Effector memory CD4-positive, alpha-beta T cell (primary cell): Measurements from ENCODE around the gene UPP2.

Source experiments
- DNase-seq, 3 donors: peaks; one replicate each; pipeline ENCODE4 v3.0.0-alpha.2; 2020
- H3K27ac ChIP-seq: 2 replicates; pipeline ENCODE4 v1.7.0; 2013; ENCODE audit warnings: mild to moderate bottlenecking, low read length, moderate library complexity; ENCODE audit not compliant: insufficient read depth, poor library complexity, severe bottlenecking
- H3K27me3 ChIP-seq: replicated peaks from 2 replicates; pipeline ENCODE4 v1.7.0; 2013; ENCODE audit warnings: mild to moderate bottlenecking, low read length; ENCODE audit not compliant: insufficient read depth, control insufficient read depth, poor library complexity, severe bottlenecking
- H3K36me3 ChIP-seq: 2 replicates; pipeline ENCODE4 v1.7.0; 2013; ENCODE audit warnings: mild to moderate bottlenecking, low read length, moderate library complexity; ENCODE audit not compliant: control insufficient read depth, insufficient read depth
- H3K4me1 ChIP-seq: 2 replicates; pipeline ENCODE4 v1.7.0; 2013; ENCODE audit warnings: low read length, mild to moderate bottlenecking; ENCODE audit not compliant: control insufficient read depth, insufficient read depth, poor library complexity, severe bottlenecking
- H3K4me3 ChIP-seq: 2 replicates; pipeline ENCODE4 v1.7.0; 2013; ENCODE audit warnings: low read length, low read depth, mild to moderate bottlenecking; ENCODE audit not compliant: insufficient read depth, poor library complexity, severe bottlenecking
- H3K9me3 ChIP-seq: 2 replicates; pipeline ENCODE4 v1.7.0; 2013; ENCODE audit warnings: mild to moderate bottlenecking, low read length, moderate library complexity; ENCODE audit not compliant: control insufficient read depth

Gene UPP2

GRCh38 chr2:158135096-158135495 lies 33.4 kb downstream of the UPP2 start:
- Histone ChIP-seq H3K9me3 (no peaks in the 10 kb centered on the region), H3K27ac (no peak overlapping the region), H3K27me3 (no peaks in the 10 kb centered on the region), H3K36me3 (no peaks in the 10 kb centered on the region), H3K4me1 (no peaks in the 10 kb centered on the region), H3K4me3 (no peak overlapping the region)
- no peak for DNase-seq

GRCh38 chr2:158138255-158138654 lies 36.6 kb downstream of the UPP2 start:
- Histone ChIP-seq H3K4me3 (no peak overlapping the region), H3K36me3 (no peaks in the 10 kb centered on the region), H3K4me1 (no peaks in the 10 kb centered on the region), H3K27me3 (no peaks in the 10 kb centered on the region), H3K9me3 (no peaks in the 10 kb centered on the region), H3K27ac (no peak overlapping the region)
- no peak for DNase-seq

DNA sequence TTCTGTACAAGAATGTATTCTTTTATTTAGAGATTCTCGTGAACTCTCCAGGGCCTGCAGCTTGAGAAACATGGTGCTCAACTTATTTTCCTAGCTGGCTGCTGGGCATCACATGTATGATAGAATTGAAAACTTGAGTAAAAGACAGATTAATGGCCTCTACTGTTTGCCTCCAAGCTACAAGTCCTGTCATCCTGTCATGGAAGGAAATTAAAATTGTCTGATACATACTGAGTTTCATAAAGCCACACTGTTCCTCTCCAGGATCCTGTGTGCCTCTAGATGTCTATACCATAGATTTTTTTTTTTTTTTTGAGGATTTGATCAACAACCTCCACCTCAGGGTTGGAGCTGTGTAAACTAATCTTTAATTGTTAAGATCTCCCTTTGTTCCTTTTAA lies 38.5 kb downstream of the UPP2 start:
- no peak overlapping the region for H3K4me3 ChIP-seq
- no peaks in the 10 kb centered on the region for H3K36me3 ChIP-seq
- H3K9me3 ChIP-seq = no peaks in the 10 kb centered on the region
- H3K27me3 ChIP-seq = no peaks in the 10 kb centered on the region
- H3K27ac ChIP-seq = no peak overlapping the region
- DNase-seq = no peak
- H3K4me1 ChIP-seq = no peaks in the 10 kb centered on the region

GRCh38 chr2:158142165-158142564 lies 40.5 kb downstream of the UPP2 start:
- H3K36me3 ChIP-seq = no peaks in the 10 kb centered on the region
- no peak for DNase-seq

GRCh38 chr2:158142568-158143332 lies 41.1 kb downstream of the UPP2 start:
- no peak overlapping the region for H3K4me3 ChIP-seq
- H3K27ac ChIP-seq = no peak overlapping the region
- H3K27me3 ChIP-seq = no peaks in the 10 kb centered on the region
- H3K4me1 ChIP-seq = no peaks in the 10 kb centered on the region
- H3K9me3 ChIP-seq = no peaks in the 10 kb centered on the region
- H3K36me3 ChIP-seq = no peaks in the 10 kb centered on the region
- no peak for DNase-seq

More at GRCh38 chr2:158142165-158142564, 40.5 kb downstream of the UPP2 start:
- H3K4me1 ChIP-seq = no peaks in the 10 kb centered on the region
- H3K9me3 ChIP-seq = no peaks in the 10 kb centered on the region
- H3K27me3 ChIP-seq = no peaks in the 10 kb centered on the region
- no peak overlapping the region for H3K4me3 ChIP-seq
- no peak overlapping the region for H3K27ac ChIP-seq

DNA sequence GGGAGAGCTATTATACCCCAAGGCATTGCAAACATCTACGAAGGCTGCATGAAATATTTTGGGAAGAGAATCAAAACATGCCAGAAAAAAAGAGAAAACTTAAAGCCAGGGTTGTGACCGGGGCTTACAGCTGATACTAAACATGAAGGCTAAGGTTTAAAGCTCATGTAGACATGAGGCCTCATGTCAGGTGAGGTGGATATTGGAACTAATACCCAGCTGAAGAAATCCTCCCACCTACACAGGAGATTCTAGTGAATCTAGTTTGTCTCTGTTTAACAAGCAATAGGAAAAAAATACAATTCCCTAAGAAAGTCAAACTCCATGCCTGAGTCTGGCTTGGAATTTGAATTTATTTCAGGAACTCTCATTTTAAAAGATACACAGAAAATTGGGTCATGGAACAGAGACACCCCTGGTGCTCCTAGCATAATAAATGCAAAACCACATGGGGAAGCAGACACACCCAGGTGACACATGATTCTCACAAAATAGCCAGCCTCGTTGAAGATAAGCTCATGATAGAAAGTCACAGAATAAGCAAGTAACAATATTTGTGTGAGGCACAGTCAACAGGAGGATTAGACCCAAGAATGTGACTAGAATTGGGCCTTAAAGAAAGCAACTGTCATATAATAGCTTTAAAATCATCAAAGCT lies 42.2 kb downstream of the UPP2 start:
- Histone ChIP-seq H3K4me3 (no peak overlapping the region), H3K4me1 (no peaks in the 10 kb centered on the region), H3K27ac (no peak overlapping the region), H3K9me3 (no peaks in the 10 kb centered on the region), H3K27me3 (no peaks in the 10 kb centered on the region), H3K36me3 (no peaks in the 10 kb centered on the region)
- no peak for DNase-seq

DNA sequence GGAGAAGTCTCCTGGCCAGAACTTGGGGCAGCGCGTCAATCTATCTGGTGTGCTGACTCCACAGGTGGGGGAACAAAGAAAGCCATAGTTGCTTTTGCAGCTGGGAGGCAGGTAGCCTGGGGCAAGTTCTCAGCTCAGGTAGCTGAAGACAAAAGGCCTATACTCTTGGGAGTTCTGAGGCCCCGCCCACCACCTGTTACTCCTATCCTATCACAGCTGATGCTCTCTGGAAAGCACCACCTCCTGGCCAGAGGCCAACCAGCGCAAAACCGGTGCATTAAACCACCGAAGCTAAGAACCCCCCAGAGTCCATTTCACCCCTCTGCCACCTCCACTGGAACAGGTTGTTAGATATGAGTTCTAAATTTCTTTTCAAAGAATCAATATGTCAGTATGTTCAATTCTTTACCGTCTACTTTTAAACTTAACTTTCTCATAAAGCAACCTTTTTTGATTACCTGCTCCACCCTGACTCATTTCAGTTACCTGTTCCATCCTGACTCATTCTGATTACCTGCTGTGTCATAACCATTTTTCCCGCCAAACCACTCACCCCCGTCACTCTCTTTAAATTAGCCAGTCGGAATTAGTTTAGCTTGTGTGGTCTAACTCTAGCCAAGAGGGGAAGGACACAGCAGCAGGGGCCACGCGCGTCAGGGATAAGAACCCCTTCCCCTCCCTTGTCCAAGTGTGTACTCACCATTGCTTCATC lies 43.4 kb downstream of the UPP2 start:
- no peaks in the 10 kb centered on the region for H3K36me3 ChIP-seq
- H3K27me3 ChIP-seq = no peaks in the 10 kb centered on the region
- H3K4me1 ChIP-seq = no peaks in the 10 kb centered on the region
- no peaks in the 10 kb centered on the region for H3K9me3 ChIP-seq
- no peak overlapping the region for H3K27ac ChIP-seq
- no peak for DNase-seq
- H3K4me3 ChIP-seq = no peak overlapping the region

GRCh38 chr2:158153270-158154015 lies 51.8 kb downstream of the UPP2 start:
- no peak overlapping the region for H3K4me3 ChIP-seq
- no peak overlapping the region for H3K27ac ChIP-seq
- H3K4me1 ChIP-seq = no peaks in the 10 kb centered on the region
- H3K36me3 ChIP-seq = no peaks in the 10 kb centered on the region
- DNase-seq = no peak
- no peaks in the 10 kb centered on the region for H3K27me3 ChIP-seq
- H3K9me3 ChIP-seq = no peaks in the 10 kb centered on the region

DNA sequence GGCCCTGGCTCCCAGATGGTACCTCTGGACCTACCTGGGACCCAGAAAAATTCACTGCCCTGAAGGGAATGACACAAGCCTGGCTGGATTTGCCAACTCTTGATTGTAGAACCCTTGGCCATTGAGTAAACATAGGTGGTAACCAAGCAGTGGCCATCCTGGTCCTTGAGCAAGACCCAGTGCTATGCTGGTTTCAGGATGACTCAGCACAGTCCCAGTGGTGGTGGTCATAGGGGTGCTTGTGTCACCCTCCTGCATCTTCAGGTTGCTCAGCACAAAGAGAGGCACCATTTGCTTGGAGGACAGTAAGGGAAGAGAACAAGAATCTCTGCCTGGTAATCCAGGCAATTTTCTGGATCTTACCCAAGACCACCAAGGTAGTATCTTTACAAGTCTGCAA lies 52.9 kb downstream of the UPP2 start:
- Histone ChIP-seq H3K4me1 (no peaks in the 10 kb centered on the region), H3K9me3 (no peaks in the 10 kb centered on the region), H3K36me3 (no peaks in the 10 kb centered on the region), H3K27ac (no peak overlapping the region), H3K27me3 (no peaks in the 10 kb centered on the region), H3K4me3 (no peak overlapping the region)
- DNase-seq = no peak
